SJSA1 (cell line): ENCODE data around the gene NOL4L. TPM values are rescaled to one million over a fixed set of nuclear protein-coding genes. Genes with fewer than 3 reads are reported as not detected.
A peak's percentile ranks its signal among the peaks of the same experiment; 100 is the strongest.
"Not testable (repeated sequence)": the region's sequence is repeated elsewhere in the genome, so short reads cannot be mapped to it uniquely, and the experiment has no call there.

Experiments
- DNase-seq, 2 experiments: peaks; one replicate each; pipeline ENCODE4 v3.0.0-alpha.2; 2015 to 2020; ENCODE audit warnings: low spot score in 2 of 2, low read depth in 1 of 2
- H3K27ac ChIP-seq: fragments of 250-450 bp; sonication (Bioruptor Pico); 2 replicates; pipeline ENCODE4 v1.5.1; 2020; ENCODE audit warnings: mild to moderate bottlenecking, moderate library complexity
- H3K27me3 ChIP-seq: fragments of 250-450 bp; sonication (Bioruptor Pico); replicated peaks from 2 replicates; pipeline ENCODE4 v1.5.1; 2020; ENCODE audit warnings: mild to moderate bottlenecking, moderate library complexity
- H3K36me3 ChIP-seq: fragments of 250-450 bp; sonication (Bioruptor Pico); 2 replicates; pipeline ENCODE4 v1.5.1; 2020; ENCODE audit warnings: mild to moderate bottlenecking
- H3K4me1 ChIP-seq: fragments of 250-450 bp; sonication (Bioruptor Pico); replicated peaks from 2 replicates; pipeline ENCODE4 v1.6.1; 2021; ENCODE audit warnings: mild to moderate bottlenecking
- H3K4me3 ChIP-seq: fragments of 250-450 bp; sonication (Bioruptor Pico); 2 replicates; pipeline ENCODE4 v1.5.1; 2020; ENCODE audit warnings: mild to moderate bottlenecking
- H3K9me3 ChIP-seq: fragments of 250-450 bp; sonication (Bioruptor Pico); replicated peaks from 2 replicates; pipeline ENCODE4 v1.5.1; 2020; ENCODE audit warnings: mild to moderate bottlenecking
- total RNA-seq: library from RNA; depleted of rRNA; stranded (reverse); fragments of >200 nt; shearing (Covaris generic); gene quantifications from 2 replicates; pipeline ENCODE4 v1.2.3, GENCODE V29; 2014

Gene NOL4L
- total RNA-seq, 1 experiment from 2014 or later, result 11.4 TPM

- no peak overlapping the region for H3K4me3 ChIP-seq
- no peaks in the 10 kb centered on the region for H3K27me3 ChIP-seq
- H3K9me3 ChIP-seq, result no peaks in the 10 kb centered on the region
- no peak for DNase-seq
- H3K27ac ChIP-seq, result peak overlapping the region; percentile 76; the same call in 1 of the 2 replicates
- peaks cover 46% of the 10 kb centered on the region for H3K4me1 ChIP-seq
- peaks cover 38% of the 10 kb centered on the region for H3K36me3 ChIP-seq
These were observed 118.2 kb downstream of the NOL4L start for GRCh38 chr20:32466739-32467505.

GRCh38 chr20:32465901-32466675 lies 119.0 kb downstream of the NOL4L start:
- Histone ChIP-seq H3K4me1 (peaks cover 46% of the 10 kb centered on the region), H3K27ac (peak overlapping the region; percentile 76), H3K36me3 (peaks cover 35% of the 10 kb centered on the region)
- H3K4me3 ChIP-seq, DNase-seq, H3K27me3 ChIP-seq, H3K9me3 ChIP-seq: not testable (repeated sequence)

GRCh38 chr20:32465092-32465900 lies 119.8 kb downstream of the NOL4L start:
- no peaks in the 10 kb centered on the region for H3K27me3 ChIP-seq
- H3K27ac ChIP-seq, result peak overlapping the region; percentile 76
- no peaks in the 10 kb centered on the region for H3K9me3 ChIP-seq
- peaks cover 39% of the 10 kb centered on the region for H3K4me1 ChIP-seq
- peaks cover 34% of the 10 kb centered on the region for H3K36me3 ChIP-seq
- H3K4me3 ChIP-seq, result no peak overlapping the region
- peak; percentile 93 to 97 for DNase-seq

- Histone ChIP-seq H3K27me3 (no peaks in the 10 kb centered on the region), H3K36me3 (peaks cover 32% of the 10 kb centered on the region), H3K27ac (peak overlapping the region; percentile 76), H3K4me3 (no peak overlapping the region), H3K4me1 (peaks cover 31% of the 10 kb centered on the region), H3K9me3 (no peaks in the 10 kb centered on the region)
- DNase-seq, result no peak
These were observed 120.6 kb downstream of the NOL4L start for GRCh38 chr20:32464401-32465091.

GRCh38 chr20:32463642-32464400 lies 121.3 kb downstream of the NOL4L start:
- H3K36me3 ChIP-seq, result peaks cover 32% of the 10 kb centered on the region
- no peaks in the 10 kb centered on the region for H3K9me3 ChIP-seq
- no peak overlapping the region for H3K4me3 ChIP-seq
- no peak for DNase-seq
- no peaks in the 10 kb centered on the region for H3K27me3 ChIP-seq
- peaks cover 29% of the 10 kb centered on the region for H3K4me1 ChIP-seq
- no peak overlapping the region for H3K27ac ChIP-seq

GRCh38 chr20:32462900-32463641 lies 122.1 kb downstream of the NOL4L start:
- Histone ChIP-seq H3K9me3 (no peaks in the 10 kb centered on the region), H3K4me3 (no peak overlapping the region), H3K27ac (no peak overlapping the region), H3K4me1 (peaks cover 31% of the 10 kb centered on the region), H3K27me3 (no peaks in the 10 kb centered on the region), H3K36me3 (peaks cover 32% of the 10 kb centered on the region)
- no peak for DNase-seq

- H3K36me3 ChIP-seq, result peaks cover 31% of the 10 kb centered on the region
- no peak overlapping the region for H3K27ac ChIP-seq
- no peaks in the 10 kb centered on the region for H3K27me3 ChIP-seq
These were observed 123.1 kb downstream of the NOL4L start for GRCh38 chr20:32461836-32462600.

GRCh38 chr20:32460683-32461320 lies 124.3 kb downstream of the NOL4L start:
- Histone ChIP-seq H3K9me3 (no peaks in the 10 kb centered on the region), H3K27ac (no peak overlapping the region), H3K36me3 (peaks cover 30% of the 10 kb centered on the region), H3K27me3 (no peaks in the 10 kb centered on the region), H3K4me1 (peaks cover 36% of the 10 kb centered on the region), H3K4me3 (no peak overlapping the region)
- no peak for DNase-seq

More at GRCh38 chr20:32461836-32462600, 123.1 kb downstream of the NOL4L start:
- no peak for DNase-seq
- Histone ChIP-seq H3K9me3 (no peaks in the 10 kb centered on the region), H3K4me3 (no peak overlapping the region), H3K4me1 (peaks cover 41% of the 10 kb centered on the region)

- H3K27ac ChIP-seq, result no peak overlapping the region
These were observed 124.9 kb downstream of the NOL4L start for GRCh38 chr20:32460231-32460630.

GRCh38 chr20:32458837-32459220 lies 126.3 kb downstream of the NOL4L start:
- H3K27me3 ChIP-seq, result no peaks in the 10 kb centered on the region

More at GRCh38 chr20:32460231-32460630, 124.9 kb downstream of the NOL4L start:
- H3K4me1 ChIP-seq, result peaks cover 30% of the 10 kb centered on the region
- no peaks in the 10 kb centered on the region for H3K27me3 ChIP-seq
- peaks cover 35% of the 10 kb centered on the region for H3K36me3 ChIP-seq
- no peaks in the 10 kb centered on the region for H3K9me3 ChIP-seq
- DNase-seq, result no peak
- no peak overlapping the region for H3K4me3 ChIP-seq

GRCh38 chr20:32458061-32458836 lies 126.9 kb downstream of the NOL4L start:
- Histone ChIP-seq H3K9me3 (no peaks in the 10 kb centered on the region), H3K27me3 (no peaks in the 10 kb centered on the region), H3K27ac (no peak overlapping the region), H3K36me3 (peaks cover 42% of the 10 kb centered on the region), H3K4me3 (no peak overlapping the region), H3K4me1 (peaks cover 17% of the 10 kb centered on the region)
- no peak for DNase-seq

More at GRCh38 chr20:32458837-32459220, 126.3 kb downstream of the NOL4L start:
- Histone ChIP-seq H3K27ac (no peak overlapping the region), H3K4me3 (no peak overlapping the region), H3K36me3 (peaks cover 36% of the 10 kb centered on the region), H3K9me3 (no peaks in the 10 kb centered on the region), H3K4me1 (peaks cover 17% of the 10 kb centered on the region)
- no peak for DNase-seq
